ENCODE data around the gene CLC. TPM values are rescaled to one million over a fixed set of nuclear protein-coding genes. Genes with fewer than 3 reads are reported as not detected.
"Not testable (repeated sequence)": the region's sequence is repeated elsewhere in the genome, so short reads cannot be mapped to it uniquely, and the experiment has no call there.

Gene CLC
- total and polyA plus RNA-seq, 11 donors = 0.15 to 8.2 (median 1.2) TPM; not detected in 8

GRCh38 chr19:39725995-39726394 is 11.8 kb downstream of the CLC start:
- no peak for ATAC-seq
- H3K4me1 ChIP-seq = no peaks in the 10 kb centered on the region
- TF ChIP-seq CTCF (IDR thresholded peaks at IDR 0.05) (no peak), POLR2A (IDR thresholded peaks at IDR 0.05) (no peak)
- H3K27ac ChIP-seq = no peak overlapping the region
- H3K9me3 ChIP-seq = no peaks in the 10 kb centered on the region
- H3K27me3 ChIP-seq = peaks cover 0 to 6% (median 0%) of the 10 kb centered on the region in 9 donors
- intact Hi-C loops (cut with DNase I) = no loop called here
- no peaks in the 10 kb centered on the region for H3K36me3 ChIP-seq
- H3K4me3 ChIP-seq = no peak overlapping the region
- no peak for DNase-seq

GRCh38 chr19:39720144-39720543 is 17.7 kb downstream of the CLC start:
- intact Hi-C loops (cut with DNase I); H3K4me3 ChIP-seq; H3K27ac ChIP-seq; H3K9me3 ChIP-seq; H3K36me3 ChIP-seq; ATAC-seq; DNase-seq; H3K4me1 ChIP-seq: not testable (repeated sequence)
- whole genome bisulfite sequencing, 4 donors = 58 to 83% (median 77%) methylated on average over 3 of the region's 3 CpGs
- peaks cover 0 to 15% (median 4%) of the 10 kb centered on the region in 9 donors for H3K27me3 ChIP-seq

GRCh38 chr19:39710333-39710890 is 27.4 kb downstream of the CLC start:
- H3K4me3 ChIP-seq = no peak overlapping the region
- ATAC-seq = no peak
- intact Hi-C loops (cut with DNase I) = no loop called here
- peaks cover 0 to 6% (median 0%) of the 10 kb centered on the region in 12 donors for H3K9me3 ChIP-seq
- H3K4me1 ChIP-seq = no peaks in the 10 kb centered on the region
- no peak overlapping the region for H3K27ac ChIP-seq
- 75 to 85% (median 83%) methylated on average over 4 of the region's 4 CpGs for WGBS, 4 donors
- TF ChIP-seq POLR2A (IDR thresholded peaks at IDR 0.05) (no peak), CTCF (IDR thresholded peaks at IDR 0.05) (no peak)
- no peaks in the 10 kb centered on the region for H3K36me3 ChIP-seq
- DNase-seq = no peak
- peaks cover 0 to 7% (median 0%) of the 10 kb centered on the region in 9 donors for H3K27me3 ChIP-seq

- TF ChIP-seq CTCF (IDR thresholded peaks at IDR 0.05) (no peak), POLR2A (IDR thresholded peaks at IDR 0.05) (no peak)
- H3K4me1 ChIP-seq = no peaks in the 10 kb centered on the region
These were observed 28.6 kb downstream of the CLC start for GRCh38 chr19:39709026-39709872.

More at GRCh38 chr19:39709026-39709872, 28.6 kb downstream of the CLC start:
- Histone ChIP-seq H3K4me3 (no peak overlapping the region), H3K27ac (no peak overlapping the region), H3K27me3 (peaks cover 0 to 7% (median 0%) of the 10 kb centered on the region in 9 donors), H3K9me3 (peaks cover 0 to 4% (median 0%) of the 10 kb centered on the region in 12 donors), H3K36me3 (no peaks in the 10 kb centered on the region)
- intact Hi-C loops (cut with DNase I) = no loop called here
- no peak for DNase-seq
- no peak for ATAC-seq
- 77 to 84% (median 78%) methylated on average over 5 of the region's 5 CpGs for WGBS, 4 donors

Data from heart left ventricle (tissue), 16 donors.